B cell (primary cell): ENCODE results near the gene PBX1. TPM values are rescaled to one million over a fixed set of nuclear protein-coding genes. Genes with fewer than 3 reads are reported as not detected.

Source experiments
- ATAC-seq: fragments of 200-7000 bp; cut with Tn5 transposase; one replicate; pipeline ENCODE4 v1.10.0; 2021; ENCODE audit warnings: low read depth, mild to moderate bottlenecking, moderate number of reproducible peaks, moderate library complexity
- CTCF ChIA-PET: fragments of 350-600 bp; sonication (Branson Sonifier 250); formaldehyde crosslinking; loops from one replicate; lab custom pipeline; 2021; ENCODE audit warnings: antibody characterized with exemption, inconsistent platforms; lab: Charles Lee
- POLR2A ChIA-PET: fragments of 350-600 bp; sonication (Branson Sonifier 250); formaldehyde crosslinking; loops from one replicate; lab custom pipeline; 2021; ENCODE audit warnings: antibody characterized with exemption; lab: Charles Lee
- DNase-seq: peaks from one replicate; pipeline ENCODE4 v3.0.0; 2013
- H2AFZ ChIP-seq: 2 replicates; pipeline ENCODE4 v1.6.1; 2012; ENCODE audit warnings: mild to moderate bottlenecking, low read depth, low read length; ENCODE audit not compliant: insufficient read depth, poor library complexity, severe bottlenecking
- H3K27ac ChIP-seq, 2 donors: 1 replicate in 1 of 2; 2 replicates in 1 of 2; pipeline ENCODE4 v1.5.1; 2012 to 2013; ENCODE audit warnings: low read length in 2 of 2, mild to moderate bottlenecking in 2 of 2, moderate library complexity in 1 of 2
- H3K27me3 ChIP-seq, 4 experiments: fragments of 200-600 bp in 1 of 4; sonication (generic) in 1 of 4; replicated peaks in 1 of 4; 1 replicate in 2 of 4; 2 replicates in 2 of 4; pipeline versions ENCODE4 v1.6.1 to v1.7.0; 2013 to 2016; ENCODE audit warnings: low read length in 3 of 4, mild to moderate bottlenecking in 2 of 4, mixed read lengths in 1 of 4, moderate library complexity in 1 of 4; ENCODE audit not compliant: insufficient read depth in 4 of 4, control insufficient read depth in 3 of 4; ENCODE audit errors: control extremely low read depth in 1 of 4
- H3K36me3 ChIP-seq, 2 experiments: replicated peaks in 1 of 2; 1 replicate in 1 of 2; 2 replicates in 1 of 2; pipeline versions ENCODE4 v1.6.1 to v1.7.1; 2013; ENCODE audit warnings: low read length in 1 of 2; ENCODE audit not compliant: insufficient read depth in 2 of 2, control insufficient read depth in 1 of 2; ENCODE audit errors: control extremely low read depth in 1 of 2, extremely low read depth in 1 of 2
- H3K4me1 ChIP-seq, 2 donors: fragments of 200-600 bp in 1 of 2; sonication (generic) in 1 of 2; 1 replicate in 1 of 2; 2 replicates in 1 of 2; pipeline versions ENCODE4 v1.5.1 to v1.6.1; 2013 to 2017; ENCODE audit warnings: low read length in 2 of 2; ENCODE audit not compliant: control insufficient read depth in 2 of 2, insufficient read depth in 2 of 2
- H3K4me2 ChIP-seq: replicated peaks from 2 replicates; pipeline ENCODE3; 2012; ENCODE audit warnings: mild to moderate bottlenecking, low read depth, low read length; ENCODE audit not compliant: poor library complexity, severe bottlenecking
- H3K4me3 ChIP-seq, 5 experiments: fragments of 200-600 bp in 1 of 5; sonication (generic) in 1 of 5; 1 replicate in 3 of 5; 2 replicates in 2 of 5; pipeline versions ENCODE4 v1.5.1 to v1.7.0; 2011 to 2016; ENCODE audit warnings: low read length in 4 of 5, mild to moderate bottlenecking in 4 of 5, low read depth in 2 of 5, control low read depth in 1 of 5, moderate library complexity in 1 of 5; ENCODE audit not compliant: insufficient read depth in 1 of 5; ENCODE audit errors: control extremely low read depth in 1 of 5, extremely low read depth in 1 of 5
- H3K79me2 ChIP-seq: fragments of 200-600 bp; sonication (generic); one replicate; pipeline ENCODE4 v1.6.0; 2016; ENCODE audit warnings: low read length; ENCODE audit not compliant: control insufficient read depth, insufficient read depth
- H3K9ac ChIP-seq: fragments of 200-600 bp; sonication (generic); 2 replicates; pipeline ENCODE4 v1.6.1; 2017; ENCODE audit warnings: mild to moderate bottlenecking, low read length, moderate library complexity
- H3K9me3 ChIP-seq, 3 donors: one replicate each; pipeline versions ENCODE4 v1.6.1 to v1.7.1; 2013; ENCODE audit warnings: low read length in 2 of 3; ENCODE audit not compliant: control insufficient read depth in 2 of 3, insufficient read depth in 1 of 3; ENCODE audit errors: control extremely low read depth in 1 of 3
- H4K20me1 ChIP-seq: 2 replicates; pipeline ENCODE4 v1.6.0; 2012; ENCODE audit warnings: mild to moderate bottlenecking, low read length; ENCODE audit not compliant: insufficient read depth, control insufficient read depth, poor library complexity, severe bottlenecking
- H3K27ac Mint-ChIP-seq: one replicate; pipeline ENCODE4 v1.8.0; 2021; ENCODE audit warnings: mixed read lengths
- H3K27me3 Mint-ChIP-seq: one replicate; pipeline ENCODE4 v1.8.0; 2021; ENCODE audit warnings: mixed read lengths
- H3K4me1 Mint-ChIP-seq: one replicate; pipeline ENCODE4 v1.8.0; 2021; ENCODE audit warnings: mixed read lengths
- H3K4me3 Mint-ChIP-seq: one replicate; pipeline ENCODE4 v1.8.0; 2021; ENCODE audit warnings: mixed read lengths
- H3K9me3 Mint-ChIP-seq: one replicate; pipeline ENCODE4 v1.8.0; 2022; ENCODE audit warnings: mixed read lengths; ENCODE audit not compliant: insufficient read depth
- CTCF ChIP-seq: fragments of 200-600 bp; IDR thresholded peaks from one replicate; pipeline ENCODE4 v1.8.0; 2022; ENCODE audit warnings: antibody characterized with exemption, mild to moderate bottlenecking
- EZH2 ChIP-seq: IDR thresholded peaks from 2 replicates; pipeline ENCODE4 v1.6.1; 2012; ENCODE audit warnings: borderline replicate concordance, low read depth, mild to moderate bottlenecking, moderate library complexity, low read length; ENCODE audit not compliant: insufficient read depth, poor library complexity, severe bottlenecking
- WGBS: methylation state at CpG from one replicate; pipeline ENCODE4 v1.1.5; 2013; ENCODE audit warnings: missing lambda C conversion rate; ENCODE audit not compliant: insufficient coverage; 5-methylcytosine and 5-hydroxymethylcytosine counted together
- intact Hi-C: fragments of 100-400 bp; cut with micrococcal nuclease; formaldehyde crosslinking; loops from one replicate; pipeline ENCODE4 v1.10.0; 2022
- polyA plus RNA-seq: library from polyadenylated mRNA; depleted of rRNA; stranded (reverse); fragments of >200 nt; gene quantifications from 2 replicates; pipeline ENCODE4 v1.2.3, GENCODE V29; 2012
- total RNA-seq, 2 donors: library from RNA; stranded (reverse); fragments of 120-200 nt in 1 of 2; gene quantifications; 1 replicate in 1 of 2; 2 replicates in 1 of 2; pipeline versions ENCODE4 v1.2.3 to v1.2.4, GENCODE V29; 2013 to 2022

Gene PBX1
- total and polyA plus RNA-seq, 2 donors (not counting 1 experiment from before 2014, with no cell fraction given): 0.32 TPM; not detected in 1

- Mint-ChIP-seq H3K4me3 (no peak overlapping the region), H3K4me1 (no peaks in the 10 kb centered on the region), H3K27me3 (peaks cover 3% of the 10 kb centered on the region), H3K9me3 (no peaks in the 10 kb centered on the region), H3K27ac (no peak overlapping the region)
- Histone ChIP-seq H3K9me3 (no peaks in the 10 kb centered on the region), H3K79me2 (no peaks in the 10 kb centered on the region), H3K4me3 (no peak overlapping the region), H3K4me1 (no peaks in the 10 kb centered on the region), H3K4me2 (no peak overlapping the region), H3K27ac (no peak overlapping the region), H4K20me1 (no peaks in the 10 kb centered on the region), H2AFZ (no peak overlapping the region), H3K9ac (no peak overlapping the region), H3K36me3 (no peaks in the 10 kb centered on the region), H3K27me3 (no peaks in the 10 kb centered on the region)
- intact Hi-C loops: no loop called here
- TF ChIP-seq CTCF (no peak), EZH2 (no peak)
- ATAC-seq (no peak), DNase-seq (no peak)
- 66% methylated on average over 4 of the region's 5 CpGs for WGBS
- POLR2A ChIA-PET: no interaction called here
- CTCF ChIA-PET: no interaction called here
Measured at GRCh38 chr1:164641353-164641730, 82.4 kb downstream of the PBX1 start.

- WGBS: 92% methylated on average over 4 of the region's 7 CpGs
- H3K4me3 Mint-ChIP-seq: no peak overlapping the region
- TF ChIP-seq CTCF (no peak), EZH2 (no peak)
- H3K4me3 ChIP-seq: no peak overlapping the region
- peaks cover 0 to 2% (median 0%) of the 10 kb centered on the region in 3 donors for H3K9me3 ChIP-seq
- H3K27me3 Mint-ChIP-seq: peaks cover 3% of the 10 kb centered on the region
- no peaks in the 10 kb centered on the region for H3K9me3 Mint-ChIP-seq
- H3K27ac Mint-ChIP-seq: no peak overlapping the region
- ChIA-PET CTCF (no interaction called here), POLR2A (no interaction called here)
- no peak overlapping the region for H2AFZ ChIP-seq
- no peaks in the 10 kb centered on the region for H3K27me3 ChIP-seq
- no peaks in the 10 kb centered on the region for H3K79me2 ChIP-seq
- H3K4me1 ChIP-seq: no peaks in the 10 kb centered on the region
- no peak overlapping the region for H3K4me2 ChIP-seq
- no peak for ATAC-seq
- H3K27ac ChIP-seq: no peak overlapping the region
- intact Hi-C loops: no loop called here
- no peaks in the 10 kb centered on the region for H3K36me3 ChIP-seq
- no peaks in the 10 kb centered on the region for H3K4me1 Mint-ChIP-seq
- no peak for DNase-seq
- H4K20me1 ChIP-seq: no peaks in the 10 kb centered on the region
- H3K9ac ChIP-seq: no peak overlapping the region
Measured at GRCh38 chr1:164643018-164643417, 84.0 kb downstream of the PBX1 start.
